ENCODE results near the gene XPNPEP1. TPM values are rescaled to one million over a fixed set of nuclear protein-coding genes. Genes with fewer than 3 reads are reported as not detected.
"Not testable (repeated sequence)": the region's sequence is repeated elsewhere in the genome, so short reads cannot be mapped to it uniquely, and the experiment has no call there.

Gene XPNPEP1
- total RNA-seq, 1 donor = 123 TPM

- no peak for DNase-seq (ENCODE audit: insufficient read length, low spot score, missing footprints)
- Histone ChIP-seq H3K27me3 (ENCODE audit: insufficient read depth, low read length) (no peaks in the 10 kb centered on the region), H3K36me3 (ENCODE audit: insufficient read depth, low read length) (no peaks in the 10 kb centered on the region), H4K20me1 (ENCODE audit: insufficient read depth, low read length) (no peaks in the 10 kb centered on the region), H3K4me2 (ENCODE audit: insufficient read depth, low read length) (peak overlapping the region; percentile 65), H3K27ac (ENCODE audit: low read depth, low read length) (peak overlapping the region; percentile 81), H3K9me3 (ENCODE audit: low read depth, low read length) (no peaks in the 10 kb centered on the region), H3K4me3 (ENCODE audit: insufficient read depth, low read length) (peak overlapping the region; percentile 83), H3K79me2 (ENCODE audit: insufficient read depth, low read length) (peaks cover 54% of the 10 kb centered on the region), H2AFZ (ENCODE audit: low read length) (peak overlapping the region; percentile 2), H3K4me1 (ENCODE audit: insufficient read depth, low read length) (peaks cover 14% of the 10 kb centered on the region)
- no peak for TF ChIP-seq CTCF (IDR thresholded peaks at IDR 0.05; ENCODE audit: extremely low read depth, low read depth, low read length)
Observed at GRCh38 chr10:109922358-109922975, 844 bp downstream of the XPNPEP1 start.

- no peaks in the 10 kb centered on the region for H3K27me3 ChIP-seq (ENCODE audit: insufficient read depth, low read length)
- no peaks in the 10 kb centered on the region for H3K36me3 ChIP-seq (ENCODE audit: insufficient read depth, low read length)
- no peak overlapping the region for H3K4me3 ChIP-seq (ENCODE audit: insufficient read depth, low read length)
- peaks cover 22% of the 10 kb centered on the region for H3K4me1 ChIP-seq (ENCODE audit: insufficient read depth, low read length)
- no peak for TF ChIP-seq CTCF (IDR thresholded peaks at IDR 0.05; ENCODE audit: extremely low read depth, low read depth, low read length)
- H3K27ac ChIP-seq (ENCODE audit: low read depth, low read length) = no peak overlapping the region
- no peak overlapping the region for H2AFZ ChIP-seq (ENCODE audit: low read length)
- DNase-seq (ENCODE audit: insufficient read length, low spot score, missing footprints) = no peak
- peaks cover 73% of the 10 kb centered on the region for H3K79me2 ChIP-seq (ENCODE audit: insufficient read depth, low read length)
- H3K9me3 ChIP-seq (ENCODE audit: low read depth, low read length) = no peaks in the 10 kb centered on the region
- H3K4me2 ChIP-seq (ENCODE audit: insufficient read depth, low read length) = no peak overlapping the region
- H4K20me1 ChIP-seq (ENCODE audit: insufficient read depth, low read length) = peaks cover 5% of the 10 kb centered on the region
Observed at GRCh38 chr10:109920016-109920415, 3.3 kb downstream of the XPNPEP1 start.

- DNase-seq (ENCODE audit: insufficient read length, low spot score, missing footprints) = no peak
- H2AFZ ChIP-seq (ENCODE audit: low read length) = no peak overlapping the region
- peaks cover 5% of the 10 kb centered on the region for H4K20me1 ChIP-seq (ENCODE audit: insufficient read depth, low read length)
- H3K4me3 ChIP-seq (ENCODE audit: insufficient read depth, low read length) = no peak overlapping the region
- peaks cover 27% of the 10 kb centered on the region for H3K4me1 ChIP-seq (ENCODE audit: insufficient read depth, low read length)
- H3K27me3 ChIP-seq (ENCODE audit: insufficient read depth, low read length) = no peaks in the 10 kb centered on the region
- no peak for TF ChIP-seq CTCF (IDR thresholded peaks at IDR 0.05; ENCODE audit: extremely low read depth, low read depth, low read length)
- H3K36me3 ChIP-seq (ENCODE audit: insufficient read depth, low read length) = no peaks in the 10 kb centered on the region
- no peak overlapping the region for H3K4me2 ChIP-seq (ENCODE audit: insufficient read depth, low read length)
- peaks cover 74% of the 10 kb centered on the region for H3K79me2 ChIP-seq (ENCODE audit: insufficient read depth, low read length)
- no peak overlapping the region for H3K27ac ChIP-seq (ENCODE audit: low read depth, low read length)
- no peaks in the 10 kb centered on the region for H3K9me3 ChIP-seq (ENCODE audit: low read depth, low read length)
Observed at GRCh38 chr10:109919220-109919619, 4.1 kb downstream of the XPNPEP1 start.

GRCh38 chr10:109918707-109919106 is 4.6 kb downstream of the XPNPEP1 start:
- H3K9me3 ChIP-seq (ENCODE audit: low read depth, low read length); H3K4me2 ChIP-seq (ENCODE audit: insufficient read depth, low read length); H3K27me3 ChIP-seq (ENCODE audit: insufficient read depth, low read length); H3K4me3 ChIP-seq (ENCODE audit: insufficient read depth, low read length); H3K36me3 ChIP-seq (ENCODE audit: insufficient read depth, low read length); DNase-seq (ENCODE audit: insufficient read length, low spot score, missing footprints); H3K27ac ChIP-seq (ENCODE audit: low read depth, low read length); H4K20me1 ChIP-seq (ENCODE audit: insufficient read depth, low read length); H2AFZ ChIP-seq (ENCODE audit: low read length): not testable (repeated sequence)
- Histone ChIP-seq H3K4me1 (ENCODE audit: insufficient read depth, low read length) (peaks cover 26% of the 10 kb centered on the region), H3K79me2 (ENCODE audit: insufficient read depth, low read length) (peaks cover 80% of the 10 kb centered on the region)

Data from osteoblast (primary cell).